Activated CD8-positive, alpha-beta memory T cell treated with anti-CD3 and anti-CD28 coated beads for 1 hour (primary cell): ENCODE measurements around the gene RAG2.

Source experiments
- DNase-seq, 2 donors: peaks; one replicate each; pipeline ENCODE4 v3.0.0-alpha.2; 2020; ENCODE audit warnings: low read depth in 1 of 2; ENCODE audit errors: extremely low read depth in 1 of 2

RAG2 gene

GRCh38 chr11:36598051-36598450 is at the start of gene RAG2:
Gene RAG2, minus strand, starts transcription at chr11:36598236. Its CDS starts 4,068 bp downstream, at chr11:36594168.
- DNase-seq, result no peak

- no peak for DNase-seq
Observed at GRCh38 chr11:36638556-36638955, 40.5 kb upstream of the RAG2 start.

GRCh38 chr11:36635066-36635862 is 37.2 kb upstream of the RAG2 start:
- no peak for DNase-seq

- no peak for DNase-seq
Observed at GRCh38 chr11:36631774-36632173, 33.7 kb upstream of the RAG2 start.

- DNase-seq, result no peak
Observed at GRCh38 chr11:36628765-36629244, 30.8 kb upstream of the RAG2 start.

- DNase-seq, result no peak
Observed at GRCh38 chr11:36628141-36628540, 30.1 kb upstream of the RAG2 start.

- DNase-seq, result no peak
Observed at GRCh38 chr11:36627471-36627870, 29.4 kb upstream of the RAG2 start.

- no peak for DNase-seq
Observed at GRCh38 chr11:36627006-36627405, 29.0 kb upstream of the RAG2 start.

- no peak for DNase-seq
Observed at GRCh38 chr11:36623494-36623893, 25.5 kb upstream of the RAG2 start.

GRCh38 chr11:36622431-36623136 is 24.5 kb upstream of the RAG2 start:
- DNase-seq, result no peak

GRCh38 chr11:36620246-36620645 is 22.2 kb upstream of the RAG2 start:
- DNase-seq, result no peak

- no peak for DNase-seq
Observed at GRCh38 chr11:36619502-36619901, 21.5 kb upstream of the RAG2 start.

GRCh38 chr11:36618363-36619047 is 20.5 kb upstream of the RAG2 start:
- no peak for DNase-seq

GRCh38 chr11:36617543-36618362 is 19.7 kb upstream of the RAG2 start:
- DNase-seq, result no peak

- no peak for DNase-seq
Observed at GRCh38 chr11:36615826-36616225, 17.8 kb upstream of the RAG2 start.

GRCh38 chr11:36609383-36609782 is 11.3 kb upstream of the RAG2 start:
- no peak for DNase-seq

GRCh38 chr11:36608491-36609199 is 10.6 kb upstream of the RAG2 start:
- DNase-seq, result no peak

- no peak for DNase-seq
Observed at GRCh38 chr11:36605221-36606216, 7.5 kb upstream of the RAG2 start.

- no peak for DNase-seq
Observed at GRCh38 chr11:36602135-36602534, 4.1 kb upstream of the RAG2 start.
